GDM1 (cell line): ENCODE data around the gene TRIM40.

Experiments used
- DNase-seq: peaks from one replicate; lab custom pipeline; 2025; lab: John Stamatoyannopoulos, UW

TRIM40 gene

DNA sequence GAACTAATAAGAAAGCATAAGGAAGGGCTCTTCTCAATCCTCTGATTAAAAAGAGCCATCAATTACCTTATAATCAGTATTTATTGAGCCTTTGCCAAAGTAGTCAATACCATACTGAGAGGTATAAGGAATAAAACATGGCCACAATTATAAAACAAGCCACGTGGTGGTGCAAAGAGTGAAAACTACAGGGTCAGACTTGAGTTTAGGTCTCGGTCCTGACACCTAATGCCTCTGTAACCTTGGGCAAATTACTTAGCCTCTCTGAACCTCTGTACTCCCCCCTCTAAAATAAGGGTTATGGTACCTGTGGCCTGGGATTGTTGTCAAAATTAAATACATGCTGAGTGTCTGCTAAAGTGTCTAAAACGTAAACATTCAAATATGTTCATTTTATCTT lies 13.3 kb downstream of the TRIM40 start:
- no peak for DNase-seq

- DNase-seq: no peak
Observed at GRCh38 chr6:30149858-30150550, 14.1 kb downstream of the TRIM40 start.

GRCh38 chr6:30150671-30151395 lies 14.9 kb downstream of the TRIM40 start:
- DNase-seq: no peak

GRCh38 chr6:30151580-30151979 lies 15.6 kb downstream of the TRIM40 start:
- peak; percentile 71 for DNase-seq

- DNase-seq: no peak
Observed at GRCh38 chr6:30152016-30152673, 16.2 kb downstream of the TRIM40 start.

DNA sequence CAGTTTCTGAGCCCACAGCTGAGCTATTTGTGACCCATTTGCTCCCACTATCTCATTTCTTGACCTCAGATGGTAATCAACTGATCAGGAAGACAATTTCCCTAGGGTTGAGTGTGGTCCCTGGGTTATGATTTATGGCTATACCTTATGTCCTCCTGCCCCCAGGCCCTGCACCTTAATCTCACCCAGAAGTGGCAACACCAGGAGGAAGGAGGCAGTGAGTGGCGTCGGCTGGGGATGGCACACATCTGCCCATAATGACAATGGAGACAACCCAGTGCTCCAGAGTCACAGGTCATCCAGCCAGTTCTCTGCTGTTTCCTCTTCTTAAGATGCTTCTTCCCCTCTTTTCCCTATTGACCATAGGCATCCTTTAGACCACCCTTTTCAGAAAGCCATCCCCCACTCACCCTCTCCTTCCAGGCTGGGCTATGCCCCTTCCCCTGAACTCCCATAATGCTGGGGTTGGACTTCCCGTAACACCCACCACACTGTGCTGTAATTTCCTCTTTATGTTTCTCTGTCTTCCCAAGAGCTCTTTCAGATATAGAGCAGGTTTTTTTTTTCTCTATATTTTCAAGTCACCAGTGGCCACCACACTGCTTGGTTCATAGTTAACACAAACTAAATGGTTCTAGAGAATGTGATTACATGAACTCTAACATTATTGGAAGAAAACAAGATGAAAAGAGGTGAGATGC lies 17.1 kb downstream of the TRIM40 start:
- no peak for DNase-seq

DNA sequence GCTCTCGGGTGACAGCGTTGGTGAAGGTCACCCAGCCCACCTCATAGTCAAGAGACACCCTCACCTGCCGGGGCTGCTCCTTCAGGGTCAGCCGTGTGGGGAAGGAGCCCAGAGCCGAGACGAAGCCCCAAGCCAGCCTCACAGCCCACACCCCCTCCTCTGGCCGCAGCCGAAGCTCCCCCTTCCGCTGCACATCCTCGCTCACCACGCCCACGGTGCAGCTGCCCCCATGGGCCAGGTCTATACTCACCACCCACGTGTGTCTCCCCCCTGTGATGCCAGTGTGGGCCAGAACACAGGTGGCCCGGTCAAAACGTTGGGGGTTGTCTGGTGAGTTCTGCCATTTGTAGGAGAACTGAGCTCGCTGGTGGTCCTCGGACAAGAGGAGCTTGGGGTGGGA lies 18.1 kb downstream of the TRIM40 start:
- no peak for DNase-seq

DNA sequence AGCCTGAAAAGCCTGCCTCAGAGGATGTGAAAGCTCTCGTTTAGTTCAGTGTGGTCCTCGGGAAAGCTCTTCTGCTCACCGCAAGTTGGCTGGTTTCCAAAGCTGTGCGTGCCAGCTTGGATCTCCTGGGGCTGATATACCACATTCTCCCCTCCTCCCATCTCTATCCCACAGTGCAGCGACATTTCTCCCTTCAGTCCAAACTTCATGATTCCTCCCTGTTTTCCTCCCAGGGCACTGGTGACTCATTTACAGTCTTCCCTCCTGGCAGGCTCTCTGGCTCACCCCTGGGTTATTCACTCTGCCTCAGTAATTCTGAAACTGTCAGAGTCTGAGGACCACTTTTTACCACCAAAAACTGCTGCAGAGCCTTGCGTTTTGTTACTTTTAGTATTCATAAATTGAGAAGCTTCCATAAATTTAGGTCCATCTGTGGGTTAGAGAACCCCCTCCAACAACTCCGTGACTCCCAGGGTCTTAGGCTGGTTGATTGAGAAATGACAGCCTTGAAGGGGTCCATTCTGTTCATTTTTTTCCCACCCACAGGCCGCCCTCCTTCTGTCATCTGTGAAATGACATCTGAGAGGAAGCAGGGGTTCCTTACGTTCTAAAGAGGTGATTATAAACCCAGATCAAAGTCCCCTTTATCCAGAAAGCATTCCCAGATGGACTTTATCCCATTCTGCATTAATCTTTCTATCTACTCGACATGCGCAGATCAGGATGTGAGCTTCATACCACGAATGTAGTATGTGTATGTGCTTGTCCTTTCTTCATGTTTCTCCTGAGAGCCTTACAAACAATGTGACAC lies 19.0 kb downstream of the TRIM40 start:
- DNase-seq: no peak

DNA sequence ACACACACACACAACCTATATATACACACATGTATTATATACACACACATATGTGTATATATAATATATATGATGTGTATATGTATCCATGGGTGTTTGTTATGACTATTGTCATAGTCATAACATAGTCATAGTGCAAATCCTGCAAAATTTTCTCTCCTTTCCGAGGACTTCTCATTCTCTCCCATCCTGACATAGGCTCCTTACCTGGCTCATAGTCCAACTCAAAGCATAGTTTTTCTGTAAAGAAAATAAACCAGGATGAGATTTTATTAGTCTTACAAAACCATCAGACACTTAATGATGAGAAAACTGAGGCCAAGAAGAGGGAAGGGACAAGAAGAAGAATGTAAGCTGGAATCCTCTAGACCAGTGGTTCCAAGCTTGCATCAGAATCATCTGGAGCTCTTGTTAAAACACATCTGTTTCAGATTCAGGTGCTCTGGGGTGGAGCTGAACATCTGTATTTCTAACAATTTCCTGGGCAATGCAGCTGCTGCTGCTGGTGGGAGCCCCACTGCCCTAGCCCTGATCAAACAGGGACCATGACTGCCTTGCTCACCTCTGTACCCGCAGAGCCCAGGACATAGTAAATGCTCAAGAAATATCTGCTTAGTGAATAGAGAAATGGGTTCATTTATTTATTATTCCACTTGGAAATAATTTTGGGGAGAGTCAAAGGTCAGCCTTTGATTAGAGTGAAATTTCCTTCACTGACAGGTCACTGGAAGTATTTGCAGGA lies 19.8 kb downstream of the TRIM40 start:
- no peak for DNase-seq

DNA sequence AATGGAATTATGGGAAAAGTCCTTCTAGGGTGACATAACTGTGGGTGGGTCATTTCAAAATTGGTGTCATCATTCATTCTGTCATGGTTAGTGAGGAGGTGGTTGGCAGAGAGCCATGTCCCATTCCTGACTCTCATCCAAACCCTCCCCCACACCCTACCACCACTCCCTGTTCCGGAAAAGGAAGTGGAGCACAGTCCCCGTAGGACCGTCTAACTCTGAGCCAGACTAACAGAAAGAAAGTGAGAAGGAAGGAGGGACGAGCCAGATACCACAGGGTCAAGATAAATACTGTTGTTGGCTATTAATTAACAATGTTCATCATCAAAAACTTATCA lies 20.3 kb downstream of the TRIM40 start:
- no peak for DNase-seq

DNA sequence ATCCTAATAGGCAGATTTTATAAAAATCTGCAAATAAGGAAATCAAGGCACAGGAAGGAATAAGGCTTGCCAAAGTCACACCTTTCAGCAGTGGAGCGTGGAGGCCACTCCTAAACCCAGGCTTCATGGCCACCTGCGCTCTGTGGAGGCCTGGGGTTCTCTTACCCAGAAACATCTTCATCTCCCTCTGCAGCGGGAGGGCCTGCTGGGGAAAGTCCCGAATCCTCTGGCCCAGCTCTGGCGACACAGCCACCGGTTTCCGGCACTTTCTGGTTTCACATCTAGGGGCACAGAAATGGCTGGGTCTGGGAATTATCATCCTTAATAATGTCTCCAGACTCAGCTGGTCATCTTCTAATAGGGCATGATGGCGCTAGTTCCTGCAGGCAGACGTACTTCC lies 20.8 kb downstream of the TRIM40 start:
- no peak for DNase-seq

GRCh38 chr6:30157581-30157980 lies 21.6 kb downstream of the TRIM40 start:
- DNase-seq: no peak

DNA sequence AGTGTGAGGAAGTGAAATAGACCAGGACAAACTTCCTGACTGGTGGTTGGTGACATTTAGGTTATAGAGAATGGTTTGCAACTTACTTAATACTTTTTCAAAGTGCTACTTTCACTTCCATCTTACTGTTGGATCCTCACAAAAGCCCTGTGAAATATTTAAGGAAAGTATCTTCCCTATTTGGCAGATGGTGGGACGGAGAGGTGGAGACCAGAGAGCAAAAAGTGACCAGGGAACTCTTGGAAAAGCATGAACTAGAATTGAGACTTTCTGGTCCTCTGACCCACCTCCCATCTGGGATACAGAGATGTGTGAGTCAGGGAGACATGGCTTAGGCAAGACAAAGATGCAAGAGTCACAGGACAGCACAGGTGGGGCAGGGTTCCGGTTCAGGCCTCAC lies 22.1 kb downstream of the TRIM40 start:
- DNase-seq: no peak

- no peak for DNase-seq
Observed at GRCh38 chr6:30158475-30159040, 22.6 kb downstream of the TRIM40 start.

DNA sequence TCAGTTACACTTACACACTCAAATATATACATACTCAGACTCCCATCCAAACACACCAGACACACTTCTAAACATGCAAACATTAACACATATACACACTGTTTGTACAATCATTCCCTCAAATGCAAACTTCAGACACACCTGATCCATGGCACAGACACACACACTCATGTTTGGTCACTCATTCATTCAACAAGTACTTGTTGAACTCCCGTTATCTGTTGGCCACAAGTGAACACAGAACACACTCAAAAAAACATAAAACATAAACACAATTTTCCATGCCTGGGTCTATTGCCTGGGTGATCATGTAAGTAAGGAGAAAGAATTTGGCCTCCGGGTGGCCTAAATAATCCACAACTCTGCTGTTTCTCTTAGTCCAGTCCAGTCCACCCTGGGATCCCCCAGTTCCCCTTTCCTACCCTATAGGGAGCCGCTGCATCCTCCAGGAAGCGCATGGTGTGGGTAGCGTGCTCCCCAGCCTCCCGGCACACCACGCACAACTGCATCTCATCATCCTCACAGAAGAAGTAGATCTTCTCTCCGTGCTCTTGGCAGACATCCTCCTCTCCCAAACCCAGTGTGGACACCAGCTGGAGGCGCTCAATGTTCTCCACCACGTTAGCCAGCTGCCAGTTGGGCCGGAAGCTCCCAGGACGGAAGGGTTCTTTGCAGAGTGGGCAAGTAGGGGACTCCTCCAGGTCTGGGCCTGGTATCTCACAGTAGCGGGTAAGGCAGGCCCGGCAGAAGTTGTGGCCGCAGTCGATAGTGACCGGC lies 24.3 kb downstream of the TRIM40 start:
- no peak for DNase-seq

- DNase-seq: no peak
Observed at GRCh38 chr6:30160785-30161531, 25.0 kb downstream of the TRIM40 start, which contains the start of gene TRIM10. Gene TRIM10 (minus strand): TSS chr6:30161211. CDS start chr6:30160858, 353 bp downstream.

DNA sequence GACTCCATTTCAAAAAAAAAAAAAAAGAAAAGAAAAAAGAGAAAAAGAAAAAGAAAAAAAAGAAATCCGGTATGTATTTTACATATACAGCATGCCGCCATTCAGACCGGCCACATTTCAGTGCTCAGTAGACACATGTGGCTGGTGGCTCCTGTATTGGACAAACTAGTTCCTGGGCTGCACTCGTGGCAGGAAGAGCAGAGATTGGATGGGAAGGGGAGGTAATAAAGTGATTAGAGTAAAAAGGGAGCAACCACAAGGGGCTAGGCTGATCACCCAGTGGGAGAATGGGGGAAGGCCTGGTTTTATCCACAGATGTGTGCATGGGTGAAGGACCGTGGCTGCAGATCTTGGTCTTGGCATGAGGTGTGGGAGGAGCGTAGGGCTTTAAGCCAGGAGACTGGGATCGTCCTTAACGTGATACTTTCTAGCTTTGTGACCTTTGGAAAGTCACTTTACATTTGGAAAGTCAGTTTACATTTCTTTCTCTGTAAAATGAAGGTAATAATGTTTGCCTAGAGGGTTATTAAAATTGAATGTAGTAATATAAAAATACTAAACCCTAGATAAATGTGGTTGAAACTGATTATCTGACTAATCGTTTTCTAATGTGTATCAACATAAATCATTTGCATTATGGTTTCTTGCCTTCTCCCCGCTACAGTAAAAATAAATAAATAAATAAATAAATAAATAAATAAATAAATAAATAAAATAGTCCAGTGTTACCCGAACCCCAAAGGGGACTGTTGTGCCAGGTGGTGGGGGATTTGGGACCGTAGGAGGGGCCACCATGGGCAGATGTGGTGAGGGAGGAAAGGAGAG lies 26.5 kb downstream of the TRIM40 start:
- DNase-seq: no peak
